HEK293 (cell line): ENCODE results near the gene DIP2A.
A peak's percentile ranks its signal among the peaks of the same experiment; 100 is the strongest.

ENCODE experiments used
- FEZF1 ChIP-seq: fragments of 450-650 bp; formaldehyde crosslinking; IDR thresholded peaks from 2 replicates; pipeline ENCODE4 v1.5.1; 2016; ENCODE audit warnings: missing biosample characterization, missing genetic modification characterization
- KLF10 ChIP-seq: fragments of 450-650 bp; IDR thresholded peaks from 2 replicates; pipeline ENCODE4 v1.5.1; 2018; ENCODE audit warnings: missing biosample characterization, mild to moderate bottlenecking, missing genetic modification characterization
- KLF16 ChIP-seq: fragments of 450-650 bp; formaldehyde crosslinking; IDR thresholded peaks from 2 replicates; pipeline ENCODE4 v1.5.1; 2017; ENCODE audit warnings: missing biosample characterization, missing genetic modification characterization
- MYNN ChIP-seq: fragments of 450-650 bp; formaldehyde crosslinking; IDR thresholded peaks from 2 replicates; pipeline ENCODE4 v1.5.1; 2016; ENCODE audit warnings: missing biosample characterization, missing genetic modification characterization, borderline replicate concordance
- PRDM4 ChIP-seq: fragments of 450-650 bp; formaldehyde crosslinking; IDR thresholded peaks from 2 replicates; pipeline ENCODE4 v1.5.1; 2017; ENCODE audit warnings: missing biosample characterization, missing genetic modification characterization
- SALL2 ChIP-seq: fragments of 450-650 bp; formaldehyde crosslinking; IDR thresholded peaks from 2 replicates; pipeline ENCODE4 v1.5.0; 2017; ENCODE audit warnings: missing biosample characterization, mild to moderate bottlenecking, missing genetic modification characterization, borderline replicate concordance
- SCRT2 ChIP-seq: fragments of 450-650 bp; formaldehyde crosslinking; IDR thresholded peaks from 2 replicates; pipeline ENCODE4 v1.5.1; 2016; ENCODE audit warnings: missing biosample characterization, missing genetic modification characterization
- WT1 ChIP-seq: fragments of 450-650 bp; formaldehyde crosslinking; IDR thresholded peaks from 2 replicates; pipeline ENCODE4 v1.5.1; 2016; ENCODE audit warnings: missing biosample characterization, missing genetic modification characterization
- ZBTB26 ChIP-seq: fragments of 450-650 bp; formaldehyde crosslinking; optimal IDR thresholded peaks from 2 replicates; pipeline ENCODE3; 2016; ENCODE audit warnings: missing biosample characterization, mild to moderate bottlenecking, missing genetic modification characterization
- ZBTB7A ChIP-seq: fragments of 450-650 bp; formaldehyde crosslinking; IDR thresholded peaks from 2 replicates; pipeline ENCODE4 v1.5.1; 2016; ENCODE audit warnings: low read depth, missing biosample characterization, missing genetic modification characterization
- ZNF148 ChIP-seq: fragments of 450-650 bp; formaldehyde crosslinking; IDR thresholded peaks from 2 replicates; pipeline ENCODE4 v1.5.0; 2017; ENCODE audit warnings: missing biosample characterization, missing genetic modification characterization, borderline replicate concordance
- ZNF184 ChIP-seq: fragments of 450-650 bp; IDR thresholded peaks from 2 replicates; pipeline ENCODE4 v1.5.1; 2018; ENCODE audit warnings: missing biosample characterization, mild to moderate bottlenecking, missing genetic modification characterization
- ZNF2 ChIP-seq: fragments of 450-650 bp; formaldehyde crosslinking; IDR thresholded peaks from 2 replicates; pipeline ENCODE4 v1.5.1; 2016; ENCODE audit warnings: missing biosample characterization, missing genetic modification characterization
- ZNF221 ChIP-seq: fragments of 450-650 bp; formaldehyde crosslinking; IDR thresholded peaks from 2 replicates; pipeline ENCODE4 v1.5.1; 2017; ENCODE audit warnings: missing biosample characterization, missing genetic modification characterization, borderline replicate concordance
- ZNF23 ChIP-seq: fragments of 450-650 bp; formaldehyde crosslinking; IDR thresholded peaks from 2 replicates; pipeline ENCODE4 v1.5.1; 2016; ENCODE audit warnings: missing biosample characterization, missing genetic modification characterization, borderline replicate concordance
- ZNF280C ChIP-seq: fragments of 450-650 bp; formaldehyde crosslinking; IDR thresholded peaks from 2 replicates; pipeline ENCODE4 v1.5.1; 2016; ENCODE audit warnings: missing biosample characterization, missing genetic modification characterization
- ZNF473 ChIP-seq: fragments of 450-650 bp; formaldehyde crosslinking; IDR thresholded peaks from 2 replicates; pipeline ENCODE4 v1.5.1; 2017; ENCODE audit warnings: missing biosample characterization, missing genetic modification characterization
- ZNF48 ChIP-seq: fragments of 450-650 bp; formaldehyde crosslinking; IDR thresholded peaks from 2 replicates; pipeline ENCODE4 v1.5.1; 2016; ENCODE audit warnings: missing biosample characterization, missing genetic modification characterization
- ZNF488 ChIP-seq: fragments of 450-650 bp; formaldehyde crosslinking; IDR thresholded peaks from 2 replicates; pipeline ENCODE4 v1.5.1; 2016; ENCODE audit warnings: missing biosample characterization, missing genetic modification characterization
- ZNF510 ChIP-seq: fragments of 450-650 bp; formaldehyde crosslinking; IDR thresholded peaks from 2 replicates; pipeline ENCODE4 v1.5.1; 2018; ENCODE audit warnings: mild to moderate bottlenecking, missing genetic modification characterization, missing biosample characterization; ENCODE audit not compliant: insufficient replicate concordance
- ZNF555 ChIP-seq: fragments of 450-650 bp; formaldehyde crosslinking; conservative IDR thresholded peaks from 2 replicates; pipeline ENCODE4 v1.5.1; 2017; ENCODE audit warnings: missing biosample characterization, mild to moderate bottlenecking, missing genetic modification characterization, inconsistent platforms
- ZNF645 ChIP-seq: fragments of 450-650 bp; formaldehyde crosslinking; IDR thresholded peaks from 2 replicates; pipeline ENCODE4; 2016; ENCODE audit warnings: missing biosample characterization, missing genetic modification characterization
- ZNF660 ChIP-seq: fragments of 450-650 bp; IDR thresholded peaks from 2 replicates; pipeline ENCODE4 v1.5.1; 2018; ENCODE audit warnings: missing biosample characterization, mild to moderate bottlenecking, missing genetic modification characterization
- ZNF670 ChIP-seq: fragments of 450-650 bp; formaldehyde crosslinking; IDR thresholded peaks from 2 replicates; pipeline ENCODE4 v1.5.1; 2016; ENCODE audit warnings: missing biosample characterization, missing genetic modification characterization, low read depth
- ZNF701 ChIP-seq: fragments of 450-650 bp; formaldehyde crosslinking; IDR thresholded peaks from 2 replicates; pipeline ENCODE4 v1.5.1; 2016; ENCODE audit warnings: missing biosample characterization, missing genetic modification characterization
- ZNF830 ChIP-seq: fragments of 450-650 bp; IDR thresholded peaks from 2 replicates; pipeline ENCODE4 v1.5.0; 2018; ENCODE audit warnings: missing biosample characterization, missing genetic modification characterization, low read depth, mild to moderate bottlenecking, moderate library complexity
- ZSCAN5A ChIP-seq: fragments of 450-650 bp; formaldehyde crosslinking; IDR thresholded peaks from 2 replicates; pipeline ENCODE4 v1.5.1; 2016; ENCODE audit warnings: missing biosample characterization, missing genetic modification characterization

The DIP2A gene

GRCh38 chr21:46459024-46459355, 299 bp downstream of the DIP2A start (continued):
- TF ChIP-seq ZNF488 (tag by site-specific recombination) (no peak), ZBTB26 (tag by site-specific recombination) (peak; percentile 78), ZNF473 (tag by site-specific recombination) (no peak), ZNF48 (tag by site-specific recombination) (no peak), ZNF660 (tag by site-specific recombination) (peak; percentile 11; the same call in 1 of the 2 replicates), KLF10 (tag by site-specific recombination) (no peak; the same call in 1 of the 2 replicates), KLF16 (tag by site-specific recombination) (peak; percentile 69; the same call in 1 of the 2 replicates), MYNN (no peak), FEZF1 (tag by site-specific recombination) (no peak), ZNF23 (no peak), ZNF555 (tag by site-specific recombination) (no peak), ZNF221 (no peak), SALL2 (no peak), ZNF830 (no peak), ZNF280C (no peak), ZNF645 (tag by site-specific recombination) (no peak), SCRT2 (tag by site-specific recombination) (no peak), PRDM4 (tag by site-specific recombination) (no peak), WT1 (tag by site-specific recombination) (no peak), ZBTB7A (peak; percentile 65; the same call in 1 of the 2 replicates), ZSCAN5A (tag by site-specific recombination) (peak; percentile 91), ZNF510 (tag by site-specific recombination) (no peak), ZNF148 (tag by site-specific recombination) (no peak), ZNF670 (no peak), ZNF701 (tag by site-specific recombination) (no peak), ZNF2 (tag by site-specific recombination) (no peak), ZNF184 (tag by site-specific recombination) (0 out of 2 replicates have a peak, but pooled peaks have one; percentile 47)
- TF ChIP-seq, all 188 proteins: peak for 15
